ENCODE data around the gene GET4.

GET4 gene

GRCh38 chr7:885261-885892 is 9.0 kb downstream of the GET4 start:
- DNase-seq: no peak
- no peaks in the 10 kb centered on the region for H3K4me1 ChIP-seq (ENCODE audit: control insufficient read depth, insufficient read depth, low read length, poor library complexity, severe bottlenecking)
- no peaks in the 10 kb centered on the region for H3K27me3 ChIP-seq (replicated peaks; ENCODE audit: control insufficient read depth, insufficient read depth, low read length, poor library complexity, severe bottlenecking)
- H3K36me3 ChIP-seq (ENCODE audit: control insufficient read depth, insufficient read depth, low read length): peaks cover 34% of the 10 kb centered on the region
- no peak overlapping the region for H3K4me3 ChIP-seq (ENCODE audit: insufficient read depth, low read depth, low read length, poor library complexity, severe bottlenecking)
- H3K9me3 ChIP-seq (ENCODE audit: control insufficient read depth, low read length): no peaks in the 10 kb centered on the region
- H3K27ac ChIP-seq (ENCODE audit: insufficient read depth, low read length, poor library complexity, severe bottlenecking): no peak overlapping the region

DNA sequence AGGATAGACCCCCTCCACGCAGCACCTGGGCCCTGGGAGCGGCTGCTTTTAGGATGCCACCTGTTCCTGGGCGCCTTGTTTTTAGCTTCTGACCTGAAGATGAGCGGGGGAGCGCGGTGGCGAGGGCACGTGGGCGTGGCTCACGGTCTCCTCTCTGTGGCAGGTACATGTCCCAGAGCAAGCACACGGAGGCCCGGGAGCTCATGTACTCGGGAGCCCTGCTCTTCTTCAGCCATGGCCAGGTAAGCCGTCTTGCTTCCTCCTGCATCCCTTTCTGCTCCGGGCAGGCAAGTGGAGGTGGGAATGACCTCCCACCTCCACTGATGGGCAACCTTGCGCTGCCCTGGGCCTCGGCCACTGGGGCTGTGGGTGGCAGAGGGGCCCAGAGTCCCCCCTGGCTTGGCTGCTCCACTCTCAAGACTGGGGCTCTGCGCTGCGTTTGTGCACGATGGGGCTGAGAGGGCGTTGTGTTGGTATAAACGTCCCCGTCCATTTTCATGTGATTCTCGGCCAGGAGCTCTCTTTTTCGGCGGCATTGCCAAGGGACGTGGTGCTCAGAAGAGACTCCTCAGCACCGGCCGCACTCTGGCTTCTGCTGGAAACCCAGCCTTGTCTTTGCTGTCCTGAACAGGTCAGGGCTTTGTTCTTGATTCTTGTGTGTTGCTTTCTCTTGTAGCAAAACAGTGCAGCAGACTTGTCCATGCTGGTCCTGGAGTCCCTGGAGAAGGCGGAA is 9.7 kb downstream of the GET4 start:
- Histone ChIP-seq H3K9me3 (ENCODE audit: control insufficient read depth, low read length) (no peaks in the 10 kb centered on the region), H3K4me1 (ENCODE audit: control insufficient read depth, insufficient read depth, low read length, poor library complexity, severe bottlenecking) (no peaks in the 10 kb centered on the region), H3K27ac (ENCODE audit: insufficient read depth, low read length, poor library complexity, severe bottlenecking) (no peak overlapping the region), H3K36me3 (ENCODE audit: control insufficient read depth, insufficient read depth, low read length) (peaks cover 40% of the 10 kb centered on the region), H3K4me3 (ENCODE audit: insufficient read depth, low read depth, low read length, poor library complexity, severe bottlenecking) (no peak overlapping the region), H3K27me3 (replicated peaks; ENCODE audit: control insufficient read depth, insufficient read depth, low read length, poor library complexity, severe bottlenecking) (no peaks in the 10 kb centered on the region)
- DNase-seq: no peak

DNA sequence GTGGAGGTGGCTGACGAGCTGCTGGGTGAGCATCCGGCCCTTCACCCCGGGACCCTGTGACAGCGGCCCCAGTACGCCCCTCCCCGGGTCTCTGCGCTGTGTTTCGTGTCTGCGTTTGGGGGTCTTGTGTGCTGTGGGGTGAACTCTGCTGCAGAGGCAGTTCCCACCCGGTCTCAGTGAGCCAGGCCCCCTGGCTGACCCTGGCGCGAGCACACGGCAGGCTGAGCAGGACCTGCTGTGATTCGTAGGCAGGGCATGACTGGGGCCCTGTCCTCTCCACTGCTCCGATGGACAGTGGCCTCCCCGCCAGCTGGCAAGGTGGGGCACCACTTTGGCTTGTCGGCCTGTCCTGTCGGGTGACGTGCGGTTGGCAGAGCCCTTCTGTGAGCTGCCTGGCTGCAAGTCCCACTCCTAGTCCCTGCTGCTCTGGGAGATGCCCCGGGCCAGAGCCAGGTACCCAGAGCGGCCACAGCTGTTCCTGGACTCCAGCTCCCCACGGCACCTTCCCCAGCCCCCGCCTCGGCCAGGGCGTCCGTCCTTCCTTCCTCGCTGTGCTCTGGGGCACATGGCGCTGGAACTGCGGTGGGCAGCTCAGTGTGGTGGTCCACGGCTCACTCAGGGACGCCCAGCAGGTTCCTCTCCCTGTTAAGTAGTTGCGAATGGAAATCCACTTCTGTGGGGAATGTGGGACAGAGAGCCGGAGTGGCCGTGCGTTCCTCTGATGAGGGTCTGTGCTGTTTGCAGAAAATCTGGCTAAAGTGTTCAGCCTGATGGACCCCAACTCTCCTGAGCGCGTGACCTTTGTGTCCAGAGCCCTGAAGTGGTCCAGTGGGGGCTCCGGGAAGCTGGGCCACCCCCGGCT is 10.5 kb downstream of the GET4 start:
- Histone ChIP-seq H3K27ac (ENCODE audit: insufficient read depth, low read length, poor library complexity, severe bottlenecking) (no peak overlapping the region), H3K4me1 (ENCODE audit: control insufficient read depth, insufficient read depth, low read length, poor library complexity, severe bottlenecking) (no peaks in the 10 kb centered on the region), H3K4me3 (ENCODE audit: insufficient read depth, low read depth, low read length, poor library complexity, severe bottlenecking) (no peak overlapping the region), H3K36me3 (ENCODE audit: control insufficient read depth, insufficient read depth, low read length) (peaks cover 48% of the 10 kb centered on the region), H3K27me3 (replicated peaks; ENCODE audit: control insufficient read depth, insufficient read depth, low read length, poor library complexity, severe bottlenecking) (no peaks in the 10 kb centered on the region), H3K9me3 (ENCODE audit: control insufficient read depth, low read length) (no peaks in the 10 kb centered on the region)
- DNase-seq: no peak

GRCh38 chr7:887488-887820 is 11.1 kb downstream of the GET4 start:
- Histone ChIP-seq H3K4me1 (ENCODE audit: control insufficient read depth, insufficient read depth, low read length, poor library complexity, severe bottlenecking) (no peaks in the 10 kb centered on the region), H3K4me3 (ENCODE audit: insufficient read depth, low read depth, low read length, poor library complexity, severe bottlenecking) (no peak overlapping the region), H3K36me3 (ENCODE audit: control insufficient read depth, insufficient read depth, low read length) (peaks cover 54% of the 10 kb centered on the region), H3K9me3 (ENCODE audit: control insufficient read depth, low read length) (no peaks in the 10 kb centered on the region), H3K27ac (ENCODE audit: insufficient read depth, low read length, poor library complexity, severe bottlenecking) (no peak overlapping the region), H3K27me3 (replicated peaks; ENCODE audit: control insufficient read depth, insufficient read depth, low read length, poor library complexity, severe bottlenecking) (no peaks in the 10 kb centered on the region)
- no peak for DNase-seq

DNA sequence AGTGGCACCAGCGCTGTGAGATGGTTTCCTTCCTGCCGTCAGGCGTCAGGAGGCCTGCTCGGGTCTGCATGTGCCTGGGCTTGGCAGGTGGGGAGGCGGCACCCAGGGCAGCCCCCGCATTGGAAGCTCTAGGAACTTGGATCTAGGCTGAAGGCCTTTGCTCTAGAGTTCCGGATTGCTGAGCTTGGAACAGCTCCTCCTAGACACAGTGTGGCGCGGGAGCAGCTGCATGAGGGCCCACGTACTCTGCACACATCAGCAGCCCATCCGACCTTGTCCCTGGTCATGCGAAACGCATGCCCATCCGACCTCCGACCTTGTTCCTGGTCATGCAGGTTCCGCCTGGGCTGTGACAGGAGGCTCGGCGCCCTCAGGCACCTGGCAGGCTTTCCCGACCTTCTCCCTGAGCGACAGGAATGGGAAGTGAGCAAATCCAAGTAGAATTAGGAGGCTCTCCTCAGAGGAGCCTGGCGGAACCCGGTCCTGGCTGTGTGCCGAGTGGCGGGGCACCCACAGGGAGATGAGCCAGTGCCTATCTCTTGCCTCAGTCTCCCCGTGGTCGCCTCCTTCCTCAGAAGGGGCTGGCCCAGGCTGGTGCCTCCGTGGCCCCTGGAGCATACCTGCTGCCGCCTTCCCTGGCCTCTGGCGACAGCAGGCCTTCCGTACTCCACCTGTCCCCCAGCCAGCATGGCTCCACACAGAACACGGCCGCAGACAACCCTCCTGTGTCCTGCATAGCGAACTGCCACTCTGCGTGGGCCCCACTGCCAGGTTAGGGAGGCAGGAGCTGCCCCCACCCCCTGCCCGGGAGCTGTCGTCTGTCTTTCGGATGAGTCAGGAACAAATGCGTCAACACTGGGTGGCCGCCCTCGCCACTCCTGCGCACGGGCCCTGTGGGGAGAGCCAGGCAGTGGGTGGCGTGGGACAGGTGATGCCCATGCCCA is 12.0 kb downstream of the GET4 start:
- Histone ChIP-seq H3K27ac (ENCODE audit: insufficient read depth, low read length, poor library complexity, severe bottlenecking) (no peak overlapping the region), H3K4me3 (ENCODE audit: insufficient read depth, low read depth, low read length, poor library complexity, severe bottlenecking) (no peak overlapping the region), H3K27me3 (replicated peaks; ENCODE audit: control insufficient read depth, insufficient read depth, low read length, poor library complexity, severe bottlenecking) (no peaks in the 10 kb centered on the region), H3K9me3 (ENCODE audit: control insufficient read depth, low read length) (no peaks in the 10 kb centered on the region), H3K36me3 (ENCODE audit: control insufficient read depth, insufficient read depth, low read length) (peaks cover 63% of the 10 kb centered on the region), H3K4me1 (ENCODE audit: control insufficient read depth, insufficient read depth, low read length, poor library complexity, severe bottlenecking) (no peaks in the 10 kb centered on the region)
- no peak for DNase-seq

GRCh38 chr7:889025-889390 is 12.7 kb downstream of the GET4 start:
- Histone ChIP-seq H3K4me3 (ENCODE audit: insufficient read depth, low read depth, low read length, poor library complexity, severe bottlenecking) (no peak overlapping the region), H3K9me3 (ENCODE audit: control insufficient read depth, low read length) (no peaks in the 10 kb centered on the region), H3K27ac (ENCODE audit: insufficient read depth, low read length, poor library complexity, severe bottlenecking) (no peak overlapping the region), H3K27me3 (replicated peaks; ENCODE audit: control insufficient read depth, insufficient read depth, low read length, poor library complexity, severe bottlenecking) (no peaks in the 10 kb centered on the region), H3K4me1 (ENCODE audit: control insufficient read depth, insufficient read depth, low read length, poor library complexity, severe bottlenecking) (no peaks in the 10 kb centered on the region), H3K36me3 (ENCODE audit: control insufficient read depth, insufficient read depth, low read length) (peaks cover 68% of the 10 kb centered on the region)
- DNase-seq: no peak

- DNase-seq: no peak
- Histone ChIP-seq H3K27ac (ENCODE audit: insufficient read depth, low read length, poor library complexity, severe bottlenecking) (no peak overlapping the region), H3K4me3 (ENCODE audit: insufficient read depth, low read depth, low read length, poor library complexity, severe bottlenecking) (no peak overlapping the region), H3K36me3 (ENCODE audit: control insufficient read depth, insufficient read depth, low read length) (peaks cover 72% of the 10 kb centered on the region), H3K27me3 (replicated peaks; ENCODE audit: control insufficient read depth, insufficient read depth, low read length, poor library complexity, severe bottlenecking) (no peaks in the 10 kb centered on the region), H3K4me1 (ENCODE audit: control insufficient read depth, insufficient read depth, low read length, poor library complexity, severe bottlenecking) (no peaks in the 10 kb centered on the region), H3K9me3 (ENCODE audit: control insufficient read depth, low read length) (no peaks in the 10 kb centered on the region)
Observed at GRCh38 chr7:889391-889790, 13.0 kb downstream of the GET4 start.

DNA sequence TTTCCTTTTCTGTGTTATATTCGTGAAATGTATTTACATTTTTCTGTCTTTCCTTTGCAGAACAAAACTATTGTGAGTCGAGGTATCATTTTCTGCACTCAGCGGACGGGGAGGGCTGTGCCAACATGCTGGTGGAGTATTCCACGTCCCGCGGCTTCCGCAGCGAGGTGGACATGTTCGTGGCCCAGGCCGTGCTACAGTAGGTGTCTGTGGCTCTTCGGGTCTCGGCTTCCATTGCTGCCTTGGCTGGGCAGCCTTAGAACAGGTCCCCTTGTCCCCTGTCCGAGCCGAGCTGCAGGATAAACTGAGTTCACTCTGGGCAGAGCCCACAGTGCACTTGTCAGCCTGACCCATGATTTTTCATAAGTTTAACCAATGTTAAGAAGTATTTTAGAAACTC is 14.5 kb downstream of the GET4 start:
- DNase-seq: no peak
- H3K27ac ChIP-seq (ENCODE audit: insufficient read depth, low read length, poor library complexity, severe bottlenecking): no peak overlapping the region
- no peaks in the 10 kb centered on the region for H3K27me3 ChIP-seq (replicated peaks; ENCODE audit: control insufficient read depth, insufficient read depth, low read length, poor library complexity, severe bottlenecking)
- no peak overlapping the region for H3K4me3 ChIP-seq (ENCODE audit: insufficient read depth, low read depth, low read length, poor library complexity, severe bottlenecking)
- H3K36me3 ChIP-seq (ENCODE audit: control insufficient read depth, insufficient read depth, low read length): peaks cover 87% of the 10 kb centered on the region
- no peaks in the 10 kb centered on the region for H3K4me1 ChIP-seq (ENCODE audit: control insufficient read depth, insufficient read depth, low read length, poor library complexity, severe bottlenecking)
- no peaks in the 10 kb centered on the region for H3K9me3 ChIP-seq (ENCODE audit: control insufficient read depth, low read length)

DNA sequence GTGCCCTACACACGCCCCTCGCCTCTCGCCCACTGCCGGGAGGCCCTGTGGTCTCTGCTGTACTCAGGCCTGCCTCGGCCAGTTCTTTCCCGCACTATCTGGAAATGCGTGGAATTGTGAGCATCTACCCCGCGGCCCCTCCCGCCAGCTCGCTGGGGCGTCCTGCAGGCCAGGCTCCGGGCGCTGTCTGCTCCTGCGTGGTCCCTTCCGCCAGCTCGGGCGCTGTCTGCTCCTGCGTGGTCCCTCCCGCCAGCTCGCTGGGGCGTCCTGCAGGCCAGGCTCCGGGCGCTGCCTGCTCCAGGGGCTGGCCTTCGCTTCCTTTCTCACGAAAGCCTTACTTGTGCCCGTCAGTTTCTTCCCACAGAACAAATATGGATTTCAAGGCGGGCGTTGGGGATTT is 14.9 kb downstream of the GET4 start:
- DNase-seq: no peak
- no peak overlapping the region for H3K4me3 ChIP-seq (ENCODE audit: insufficient read depth, low read depth, low read length, poor library complexity, severe bottlenecking)
- no peaks in the 10 kb centered on the region for H3K4me1 ChIP-seq (ENCODE audit: control insufficient read depth, insufficient read depth, low read length, poor library complexity, severe bottlenecking)
- no peak overlapping the region for H3K27ac ChIP-seq (ENCODE audit: insufficient read depth, low read length, poor library complexity, severe bottlenecking)
- H3K9me3 ChIP-seq (ENCODE audit: control insufficient read depth, low read length): no peaks in the 10 kb centered on the region
- peaks cover 89% of the 10 kb centered on the region for H3K36me3 ChIP-seq (ENCODE audit: control insufficient read depth, insufficient read depth, low read length)
- no peaks in the 10 kb centered on the region for H3K27me3 ChIP-seq (replicated peaks; ENCODE audit: control insufficient read depth, insufficient read depth, low read length, poor library complexity, severe bottlenecking)

All from effector memory CD4-positive, alpha-beta T cell (primary cell).